GM12801 (cell line): Measurements from ENCODE around the gene NUAK1.

Experiments used
- TF ChIP-seq, protein P1 (sequence below): IDR thresholded peaks from one replicate; pipeline ENCODE4 v1.5.1; 2011; ENCODE audit warnings: control low read depth; ENCODE audit not compliant: insufficient read length; ENCODE audit errors: extremely low read depth

NUAK1 gene

DNA sequence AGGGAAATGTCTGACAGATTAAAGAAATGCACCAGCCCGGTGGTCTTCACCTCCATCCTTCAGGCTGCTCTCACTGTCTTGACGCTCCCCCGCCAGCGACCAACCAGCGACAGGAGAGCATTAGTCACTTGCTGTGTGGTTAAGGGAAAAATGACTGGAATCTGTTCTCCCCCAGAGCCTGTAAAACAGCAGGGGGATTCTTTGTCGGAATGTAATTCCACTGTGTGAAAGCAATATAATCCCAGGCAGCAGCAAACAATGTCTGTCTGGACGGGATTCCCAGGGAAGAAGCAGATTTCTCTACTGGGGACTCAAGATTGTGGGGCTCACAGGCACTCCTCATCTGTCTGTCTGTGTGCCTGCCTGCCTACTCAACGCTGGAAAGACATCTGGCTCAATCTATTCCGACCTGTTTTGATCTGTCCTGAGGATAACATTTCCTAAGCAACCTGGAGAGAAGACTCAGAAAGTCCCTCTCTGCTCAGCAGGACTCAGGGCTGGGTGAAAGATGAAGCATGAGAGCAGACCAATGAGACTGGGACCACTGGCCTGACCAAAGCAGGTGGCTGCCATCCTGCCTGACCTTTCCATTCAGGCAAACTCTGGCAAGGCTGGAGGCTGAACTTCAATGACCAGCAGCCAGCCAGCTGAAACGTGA lies 54.6 kb downstream of the NUAK1 start:
- TF ChIP-seq, protein P1, sequence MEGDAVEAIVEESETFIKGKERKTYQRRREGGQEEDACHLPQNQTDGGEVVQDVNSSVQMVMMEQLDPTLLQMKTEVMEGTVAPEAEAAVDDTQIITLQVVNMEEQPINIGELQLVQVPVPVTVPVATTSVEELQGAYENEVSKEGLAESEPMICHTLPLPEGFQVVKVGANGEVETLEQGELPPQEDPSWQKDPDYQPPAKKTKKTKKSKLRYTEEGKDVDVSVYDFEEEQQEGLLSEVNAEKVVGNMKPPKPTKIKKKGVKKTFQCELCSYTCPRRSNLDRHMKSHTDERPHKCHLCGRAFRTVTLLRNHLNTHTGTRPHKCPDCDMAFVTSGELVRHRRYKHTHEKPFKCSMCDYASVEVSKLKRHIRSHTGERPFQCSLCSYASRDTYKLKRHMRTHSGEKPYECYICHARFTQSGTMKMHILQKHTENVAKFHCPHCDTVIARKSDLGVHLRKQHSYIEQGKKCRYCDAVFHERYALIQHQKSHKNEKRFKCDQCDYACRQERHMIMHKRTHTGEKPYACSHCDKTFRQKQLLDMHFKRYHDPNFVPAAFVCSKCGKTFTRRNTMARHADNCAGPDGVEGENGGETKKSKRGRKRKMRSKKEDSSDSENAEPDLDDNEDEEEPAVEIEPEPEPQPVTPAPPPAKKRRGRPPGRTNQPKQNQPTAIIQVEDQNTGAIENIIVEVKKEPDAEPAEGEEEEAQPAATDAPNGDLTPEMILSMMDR, result no peak

DNA sequence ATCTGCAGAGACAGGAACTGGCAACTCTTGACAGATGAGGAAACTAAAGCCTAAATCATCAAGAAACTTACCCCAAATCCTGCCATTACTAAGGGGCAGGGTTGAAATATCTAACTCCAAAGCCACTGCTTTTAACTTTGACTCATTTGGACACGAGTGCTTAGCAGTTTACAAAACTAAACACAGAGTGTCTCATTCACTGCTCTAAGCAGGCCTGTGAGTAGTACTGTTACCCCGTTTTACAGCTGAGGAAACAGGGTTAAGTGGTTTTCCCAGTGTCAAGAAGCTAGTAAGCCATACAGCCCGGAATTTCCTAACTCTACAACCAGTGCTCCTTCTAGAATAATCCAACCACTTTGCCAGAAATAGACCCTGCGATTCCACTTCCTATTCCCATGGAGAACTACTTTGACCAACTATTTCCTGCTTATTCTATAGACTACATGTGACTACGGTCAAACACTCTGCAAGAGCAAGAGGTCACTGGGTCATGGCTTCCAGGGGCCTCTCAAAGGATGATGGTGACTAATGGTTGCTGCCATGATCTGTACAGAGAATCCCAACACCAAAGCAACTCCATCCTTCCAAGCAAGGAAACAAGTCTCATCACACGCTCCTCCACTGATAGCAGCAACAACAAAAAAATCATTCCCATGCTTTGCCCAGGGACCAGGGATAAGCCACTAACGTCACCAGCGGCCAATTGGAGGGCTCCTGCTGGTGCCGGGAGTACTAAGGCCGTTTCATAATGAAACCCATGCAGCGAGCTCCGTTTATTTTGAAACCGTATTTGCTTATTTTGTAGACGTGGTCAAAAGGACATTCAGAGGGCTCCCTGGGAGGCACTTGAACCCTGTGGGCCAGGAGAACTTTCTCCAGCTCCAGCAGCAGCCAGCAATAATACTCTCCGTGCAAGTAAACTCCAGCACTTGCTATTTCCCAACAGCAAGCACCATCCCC lies 56.3 kb downstream of the NUAK1 start:
- TF ChIP-seq, protein P1, result no peak

DNA sequence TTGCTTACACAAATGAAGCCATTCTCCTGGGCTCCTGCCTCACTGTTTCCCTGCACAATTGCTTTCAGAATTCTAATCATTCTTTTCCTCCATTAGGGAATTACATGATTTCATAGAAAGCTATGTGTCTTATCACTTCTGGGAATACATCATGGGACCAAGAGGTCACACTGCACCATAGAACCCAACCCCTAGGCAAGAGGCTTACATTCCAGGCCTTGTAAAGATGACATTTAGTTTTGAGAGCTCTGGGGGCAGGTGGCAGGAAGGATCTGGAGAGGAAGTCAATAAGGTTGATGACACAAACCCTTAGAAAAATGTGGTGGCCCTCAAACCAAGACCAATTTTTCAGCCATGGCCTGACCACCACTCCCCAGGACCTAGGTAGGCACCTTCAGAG lies 57.1 kb downstream of the NUAK1 start:
- TF ChIP-seq, protein P1, result no peak

DNA sequence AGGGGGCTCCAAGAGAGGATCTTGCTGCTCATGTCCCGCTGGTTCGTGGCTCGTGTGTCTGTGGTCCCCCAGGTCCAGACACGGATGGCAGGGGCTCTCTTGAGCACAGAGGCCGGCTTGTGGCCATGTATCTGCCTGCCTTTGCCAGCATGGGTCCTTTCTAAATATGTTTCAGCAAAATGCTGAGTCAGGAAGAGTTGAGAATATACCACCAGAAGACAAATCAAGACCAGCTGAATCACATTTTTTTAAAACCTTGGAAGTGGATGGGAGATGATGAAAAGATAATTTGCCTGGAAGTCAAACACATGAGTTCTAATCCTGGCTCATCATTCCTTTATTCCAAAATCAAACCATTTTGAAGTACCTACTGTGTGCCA lies 58.0 kb downstream of the NUAK1 start:
- TF ChIP-seq, protein P1, result no peak

DNA sequence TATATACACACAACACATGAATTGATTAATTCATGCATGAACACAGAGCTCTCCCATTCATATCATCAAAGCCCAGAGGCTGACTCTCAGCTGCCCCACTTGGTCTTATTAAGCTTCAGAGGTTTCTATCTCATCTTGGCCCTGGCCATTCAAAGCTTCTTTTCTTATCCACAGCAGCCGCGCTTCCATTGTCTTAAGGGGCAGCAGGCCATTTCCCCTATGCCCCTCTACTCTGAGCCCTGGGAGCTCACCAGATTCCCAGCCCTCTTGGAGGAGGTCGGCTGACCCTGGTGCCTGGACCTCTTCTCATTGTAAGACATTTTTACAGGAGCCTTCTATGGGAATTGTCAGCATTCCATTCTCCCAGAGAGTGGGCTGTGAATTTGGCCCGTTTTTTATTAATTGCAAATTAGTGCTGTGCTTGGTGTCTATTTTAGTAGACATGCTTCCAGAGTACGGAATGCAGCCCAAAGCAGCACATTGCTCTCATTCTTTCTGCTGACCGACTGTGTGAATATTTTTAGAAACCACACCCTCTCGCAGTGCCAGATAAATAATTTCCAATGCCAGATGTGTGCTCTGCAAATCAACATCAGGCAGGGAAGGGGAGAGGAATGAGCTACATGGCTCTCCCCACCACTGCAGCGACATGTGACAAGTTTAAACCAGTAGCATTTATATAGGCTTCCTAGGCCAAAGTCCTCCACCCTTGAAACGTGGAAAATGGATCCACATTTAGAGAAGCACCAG lies 58.5 kb downstream of the NUAK1 start:
- TF ChIP-seq, protein P1, result no peak

DNA sequence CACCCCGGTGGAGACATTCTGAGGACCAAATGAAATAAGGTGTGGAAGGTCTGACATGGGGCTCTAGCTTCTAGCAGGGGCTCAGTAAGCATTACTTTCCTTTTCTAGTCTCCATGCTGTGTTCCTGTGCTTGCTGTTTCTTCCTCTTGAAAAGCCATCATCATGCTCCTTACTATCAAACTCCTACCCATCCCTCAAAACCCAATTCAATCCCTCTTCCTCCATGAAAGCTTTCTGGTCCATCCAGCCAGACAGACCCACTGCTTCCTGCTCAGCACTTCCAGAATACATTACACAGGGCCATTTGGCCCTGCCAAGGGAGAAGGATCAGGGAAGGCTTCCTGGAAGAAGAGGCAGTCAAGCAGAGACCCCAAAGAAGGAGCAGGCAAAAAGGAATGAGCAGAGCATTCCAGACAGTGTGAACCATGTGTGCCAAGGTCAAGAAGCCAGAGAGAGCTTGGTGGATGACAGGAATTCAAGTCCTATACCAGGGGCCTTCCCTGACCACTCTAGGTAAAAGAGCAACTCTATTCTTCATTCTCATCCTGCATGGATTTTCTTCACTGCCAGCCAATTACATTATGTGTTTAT lies 59.5 kb downstream of the NUAK1 start:
- TF ChIP-seq, protein P1, result no peak
